ENCODE data around the gene KRTAP21-2.

- TF ChIP-seq CTCF (IDR thresholded peaks at IDR 0.05) = no peak
- no peak for TF ChIP-seq POLR2A (IDR thresholded peaks at IDR 0.05)
- no peak for TF ChIP-seq EP300 (IDR thresholded peaks at IDR 0.05)
- TF ChIP-seq POLR2AphosphoS5 (IDR thresholded peaks at IDR 0.05) = no peak
These were observed 46.7 kb upstream of the KRTAP21-2 start for GRCh38 chr21:30793581-30794314.
